Measurements from ENCODE around the gene C2CD3.
A peak's percentile ranks its signal among the peaks of the same experiment; 100 is the strongest.
"Not testable (repeated sequence)": the region's sequence is repeated elsewhere in the genome, so short reads cannot be mapped to it uniquely, and the experiment has no call there.

C2CD3 gene

GRCh38 chr11:74000307-74001133, 170.3 kb downstream of the C2CD3 start:
- DNase-seq: no peak

GRCh38 chr11:73999581-74000306, 171.1 kb downstream of the C2CD3 start:
- no peak for DNase-seq

DNA sequence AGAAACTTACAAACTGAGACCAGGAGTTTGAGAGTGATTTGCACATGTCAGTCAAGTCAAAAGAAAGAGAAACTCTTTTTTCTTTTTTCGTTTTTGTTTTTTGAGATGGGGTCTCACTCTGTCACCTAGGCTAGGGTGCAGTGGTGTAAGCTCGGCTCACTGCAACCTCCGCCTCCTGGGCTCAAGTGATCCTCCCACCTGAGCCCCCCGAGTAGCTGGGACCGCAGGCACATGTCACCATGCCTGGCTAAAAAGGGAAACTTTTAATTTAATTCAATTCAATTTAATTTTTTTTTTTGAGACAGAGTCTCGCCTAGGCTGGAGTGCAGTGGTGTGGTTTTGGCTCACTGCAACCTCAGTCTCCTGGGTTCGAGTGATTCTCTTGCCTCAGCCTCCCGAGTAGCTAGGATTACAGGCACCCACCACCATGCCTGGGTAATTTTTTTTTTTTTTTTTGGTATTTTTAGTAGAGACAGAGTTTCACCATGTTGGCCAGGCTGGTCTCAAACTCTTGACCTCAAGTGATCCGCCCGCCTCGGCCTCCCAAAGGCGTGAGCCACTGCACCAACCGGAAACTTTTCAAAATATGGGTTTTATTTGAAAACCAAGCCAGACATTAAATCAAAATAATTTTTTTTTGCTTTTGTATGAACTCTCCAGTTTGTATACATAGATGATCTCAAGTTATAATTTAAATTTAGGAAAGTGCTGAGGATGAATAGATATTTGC, 171.8 kb downstream of the C2CD3 start:
- DNase-seq: no peak

- DNase-seq: no peak
Measured at GRCh38 chr11:73997120-73997770, 173.6 kb downstream of the C2CD3 start.

DNA sequence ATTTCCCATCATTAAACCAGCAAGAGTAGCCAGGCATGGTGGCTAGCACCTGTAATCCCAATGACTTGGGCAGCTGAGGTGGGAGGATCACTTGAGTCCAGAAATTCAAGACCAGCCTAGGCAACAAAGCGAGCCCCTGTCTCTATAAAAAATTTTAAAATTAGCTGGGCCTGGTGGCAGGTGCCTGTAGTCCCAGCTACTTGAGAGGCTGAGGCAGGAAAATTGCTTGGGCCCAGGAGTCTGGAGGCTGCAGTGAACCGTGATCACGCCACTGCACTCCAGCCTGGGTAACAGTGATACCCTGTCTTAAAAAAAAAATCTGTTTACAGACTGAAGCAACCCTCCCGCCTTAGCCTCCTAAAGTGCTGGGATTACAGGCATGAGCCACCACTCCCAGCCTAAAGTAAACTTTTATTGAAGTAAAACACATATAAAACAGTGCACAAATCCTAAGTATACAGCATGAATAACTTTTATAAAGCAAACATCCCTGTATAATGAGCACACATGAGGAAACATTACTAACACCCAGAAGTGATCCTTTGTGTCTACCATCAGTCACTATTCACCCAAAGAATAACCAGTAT, 174.5 kb downstream of the C2CD3 start:
- DNase-seq: no peak

DNA sequence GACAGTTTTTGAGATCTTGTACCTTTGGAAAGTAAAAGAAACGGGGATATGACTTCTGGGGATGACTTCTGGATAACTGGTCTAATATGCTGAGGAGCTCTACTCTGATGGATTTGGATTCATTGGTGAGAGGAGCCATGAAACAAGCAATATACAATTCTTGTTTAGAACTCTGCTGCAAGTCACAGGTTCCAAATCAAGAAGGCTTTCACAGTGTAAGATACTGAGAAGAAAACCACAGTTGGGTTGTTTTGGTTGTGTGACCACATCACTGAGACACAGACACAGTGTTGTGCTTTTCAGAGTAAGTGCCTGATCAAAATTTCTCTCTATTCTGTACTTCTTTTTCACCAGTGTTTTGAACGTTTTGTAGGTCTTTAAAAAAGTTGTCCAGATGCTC, 175.1 kb downstream of the C2CD3 start:
- DNase-seq: no peak

DNA sequence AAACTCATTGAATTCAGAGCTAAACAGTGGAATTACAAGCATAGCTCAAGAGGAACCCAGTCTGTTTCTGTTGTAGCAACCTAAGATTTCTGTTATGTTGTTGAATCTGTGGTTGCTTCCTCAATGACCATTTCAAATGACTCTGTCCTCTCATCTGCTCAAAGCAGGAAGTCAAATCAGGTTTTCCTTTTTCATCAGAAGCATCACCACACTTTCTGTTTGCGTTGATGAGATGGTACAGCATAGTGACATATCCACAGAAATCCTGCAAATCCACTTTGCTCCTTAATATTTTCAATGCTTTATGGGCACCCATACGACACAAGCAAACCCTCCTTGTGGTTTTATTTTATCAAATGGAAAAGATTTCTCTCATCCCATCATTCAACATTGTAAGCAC, 175.6 kb downstream of the C2CD3 start:
- DNase-seq: peak; percentile 79

- DNase-seq: no peak
Measured at GRCh38 chr11:73991471-73992006, 179.3 kb downstream of the C2CD3 start.

- DNase-seq: no peak
Measured at GRCh38 chr11:73990730-73991129, 180.1 kb downstream of the C2CD3 start.

- peak; percentile 91 for DNase-seq
Measured at GRCh38 chr11:73989156-73989555, 181.6 kb downstream of the C2CD3 start.

DNA sequence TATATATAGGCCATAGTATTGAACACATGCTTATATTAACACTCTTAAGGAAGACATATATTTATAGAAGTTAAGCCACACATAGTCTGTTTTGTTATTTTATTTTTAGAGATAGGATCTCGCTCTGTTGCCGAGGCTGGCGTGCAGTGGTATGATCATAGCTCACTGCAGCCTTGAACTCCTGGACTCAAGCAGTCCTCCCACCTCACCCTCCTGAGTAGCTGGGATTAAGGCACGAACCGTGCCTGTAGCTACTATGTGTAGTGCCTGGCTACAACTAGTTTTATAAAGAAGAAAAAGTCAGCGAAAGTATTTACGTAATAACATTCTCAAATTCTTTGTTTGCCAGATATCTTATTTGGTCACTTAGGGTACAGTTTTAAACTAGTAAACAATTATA, 182.6 kb downstream of the C2CD3 start:
- no peak for DNase-seq

DNA sequence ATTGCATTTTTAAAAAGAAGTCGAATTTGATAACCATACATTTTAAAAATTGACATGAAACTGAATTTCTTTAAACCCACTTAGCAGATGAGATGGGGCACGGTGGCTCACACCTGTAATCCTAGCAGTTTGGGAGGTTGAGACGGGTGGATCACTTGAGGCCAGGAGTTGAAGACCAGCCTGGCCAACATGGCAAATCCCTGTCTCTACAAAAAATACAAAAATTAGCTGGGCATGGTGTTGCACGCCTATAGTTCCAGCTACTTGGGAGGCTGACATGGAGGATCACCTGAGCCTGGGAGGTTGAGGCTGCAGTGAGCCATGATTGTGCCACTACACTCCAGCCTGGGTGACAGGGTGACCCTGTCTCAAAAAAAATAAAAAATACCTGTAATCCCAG, 185.1 kb downstream of the C2CD3 start:
- not testable (repeated sequence) for DNase-seq

GRCh38 chr11:73983741-73984538, 186.9 kb downstream of the C2CD3 start:
- peak; percentile 83 for DNase-seq

DNA sequence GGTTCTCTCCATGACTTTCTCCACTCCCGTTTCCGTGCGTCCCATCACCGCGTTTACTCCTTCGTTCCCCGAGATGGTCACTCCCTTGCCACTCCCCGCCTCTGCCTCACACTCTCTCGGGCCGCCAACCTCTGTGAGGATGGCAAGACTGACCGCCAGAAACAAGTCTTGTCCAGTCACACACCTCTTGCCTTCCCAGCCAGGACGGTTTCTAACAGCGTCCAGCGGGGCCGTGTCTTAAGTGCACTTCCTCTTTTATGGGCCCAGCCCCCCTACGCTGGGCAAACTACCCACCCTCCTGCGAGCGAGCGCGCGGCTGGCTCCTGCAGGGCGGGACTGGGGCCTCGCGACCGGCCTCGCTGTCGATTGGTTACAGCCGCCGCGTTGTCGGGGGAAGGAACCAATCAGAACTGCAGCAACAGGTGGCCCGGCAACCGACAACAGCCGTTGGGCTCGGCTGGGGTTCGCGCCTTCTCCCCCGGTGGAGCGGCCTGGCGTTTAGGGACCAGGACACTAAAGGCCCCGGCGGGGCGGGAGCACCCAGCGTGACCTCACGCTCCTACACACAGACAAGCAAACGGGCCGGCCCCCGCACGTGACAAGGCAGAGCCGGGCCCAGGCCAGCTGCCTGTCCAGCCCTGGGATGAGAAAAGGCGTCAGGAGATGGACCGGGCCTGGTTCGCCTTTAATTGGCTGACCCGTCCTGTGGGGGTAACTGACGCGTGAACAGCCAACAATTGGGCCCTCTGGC, 187.6 kb downstream of the C2CD3 start:
- DNase-seq: peak; percentile 100

DNA sequence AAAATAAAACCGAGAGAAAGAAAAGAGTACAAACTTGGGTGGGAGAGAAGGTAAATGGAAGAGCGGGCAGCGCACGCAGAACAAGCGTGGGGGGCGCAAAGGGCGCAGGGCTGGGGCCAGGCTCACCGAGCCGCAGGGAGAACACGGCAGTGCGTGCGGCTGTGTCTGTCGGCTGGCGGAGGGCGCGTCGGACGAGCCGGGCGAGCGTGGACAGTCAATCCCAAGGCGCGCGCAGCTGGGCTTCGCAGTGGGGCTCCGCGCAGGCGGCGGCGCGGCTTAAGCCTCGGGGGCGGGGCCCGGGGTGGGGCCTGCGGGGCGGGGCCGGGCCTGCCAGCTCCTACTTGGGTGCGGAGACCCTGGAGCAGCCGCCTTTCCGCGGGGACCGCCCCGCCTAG, 188.2 kb downstream of the C2CD3 start, which contains the start of gene UCP2:
Gene UCP2, minus strand, starts transcription at position 249 of the 395 bp plus-strand sequence. CDS start 4,465 bp downstream, outside the sequence.
- DNase-seq: peak; percentile 100

GRCh38 chr11:73981051-73981805, 189.6 kb downstream of the C2CD3 start:
- DNase-seq: peak; percentile 76

- DNase-seq: peak; percentile 98
Measured at GRCh38 chr11:73980001-73980961, 190.5 kb downstream of the C2CD3 start.

DNA sequence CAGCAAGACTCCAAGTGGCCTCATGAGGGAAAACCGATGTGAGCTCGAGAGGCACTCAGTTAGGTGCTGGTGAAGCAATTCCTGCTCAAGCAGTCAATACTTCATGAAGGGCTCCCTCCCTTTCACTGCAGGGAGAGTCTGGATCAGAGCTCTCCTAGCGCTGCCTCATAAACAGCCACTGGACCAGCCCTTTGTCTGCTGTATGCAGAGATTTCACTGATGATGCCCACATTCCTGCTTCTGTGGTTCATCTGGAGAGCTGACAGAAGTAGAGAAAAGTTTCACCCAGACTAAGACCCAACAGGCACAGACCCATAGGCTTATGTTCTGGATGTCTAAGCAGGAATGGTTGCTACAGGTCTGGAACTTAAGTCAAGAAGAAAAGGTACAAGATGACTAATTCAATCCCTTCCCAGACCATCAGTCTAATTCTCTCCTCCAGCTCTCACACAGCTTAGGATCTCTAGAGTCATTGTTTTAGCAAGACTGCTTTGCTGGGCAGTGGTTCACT, 192.2 kb downstream of the C2CD3 start:
- no peak for DNase-seq

Measured in OCI-M1 (cell line).